Choroid plexus epithelial cell (primary cell): ENCODE results near the gene MRAS.

ENCODE experiments used
- DNase-seq: peaks from one replicate; pipeline ENCODE4 v3.0.0-alpha.2; 2010; ENCODE audit warnings: low read depth
- H3K4me3 ChIP-seq: 2 replicates; pipeline ENCODE4 v1.5.1; 2011; ENCODE audit warnings: low read depth, mild to moderate bottlenecking, control low read depth, low read length, moderate library complexity
- TF ChIP-seq, protein P1 (sequence below): conservative IDR thresholded peaks from 2 replicates; pipeline ENCODE4 v1.5.1; 2011; ENCODE audit warnings: low read depth, mild to moderate bottlenecking, control low read depth, inconsistent platforms, low read length, moderate library complexity

The MRAS gene

DNA sequence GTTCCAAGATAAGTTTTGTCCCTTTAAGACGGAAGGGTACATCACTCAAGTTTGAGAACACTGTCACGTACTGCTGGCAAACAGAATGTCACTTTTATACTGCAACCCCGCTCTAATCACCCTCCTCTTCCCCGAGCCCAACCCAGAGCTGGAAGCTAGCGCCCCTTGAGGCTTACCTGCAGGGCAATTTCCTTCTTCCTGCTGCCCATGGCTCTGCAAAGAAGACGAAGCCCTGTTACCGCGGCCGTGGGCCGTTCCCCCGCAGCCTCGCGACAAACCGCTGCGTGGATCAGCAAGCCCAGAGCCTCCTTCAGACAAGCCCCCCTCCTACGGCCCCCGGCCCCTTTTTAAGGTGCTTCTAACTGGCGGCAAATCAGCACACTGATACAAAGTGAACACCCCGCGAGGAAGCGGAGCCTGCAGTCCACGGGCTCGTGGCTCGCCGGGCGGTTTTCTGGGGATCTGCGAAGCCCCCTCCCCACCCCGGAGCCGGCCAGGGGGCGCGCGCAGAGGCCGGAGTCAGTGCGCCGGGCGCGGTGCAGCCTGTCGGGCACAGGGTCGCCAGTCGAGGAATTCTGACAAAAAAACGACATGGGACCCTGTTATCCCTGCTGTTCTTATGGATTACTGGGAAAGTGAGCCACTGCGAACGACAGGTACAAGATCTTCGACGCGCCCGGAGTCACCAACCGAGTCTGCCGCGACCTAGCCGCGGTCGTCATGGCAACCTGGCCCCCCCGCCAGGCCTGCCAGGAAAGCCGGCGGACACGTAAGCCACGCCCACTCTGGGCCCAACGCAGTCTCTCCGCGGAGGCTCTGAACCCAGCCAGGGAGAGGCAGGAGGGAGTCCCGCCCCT lies 19.0 kb upstream of the MRAS start, which contains the start of gene NME9:
TSS of gene NME9 (minus strand) at position 725 of the 857 bp plus-strand sequence. CDS start at position 209, 516 bp downstream.
- peak; percentile 85 for DNase-seq
- H3K4me3 ChIP-seq: peak within 1 kb of the TSS; percentile 66
- TF ChIP-seq, protein P1, sequence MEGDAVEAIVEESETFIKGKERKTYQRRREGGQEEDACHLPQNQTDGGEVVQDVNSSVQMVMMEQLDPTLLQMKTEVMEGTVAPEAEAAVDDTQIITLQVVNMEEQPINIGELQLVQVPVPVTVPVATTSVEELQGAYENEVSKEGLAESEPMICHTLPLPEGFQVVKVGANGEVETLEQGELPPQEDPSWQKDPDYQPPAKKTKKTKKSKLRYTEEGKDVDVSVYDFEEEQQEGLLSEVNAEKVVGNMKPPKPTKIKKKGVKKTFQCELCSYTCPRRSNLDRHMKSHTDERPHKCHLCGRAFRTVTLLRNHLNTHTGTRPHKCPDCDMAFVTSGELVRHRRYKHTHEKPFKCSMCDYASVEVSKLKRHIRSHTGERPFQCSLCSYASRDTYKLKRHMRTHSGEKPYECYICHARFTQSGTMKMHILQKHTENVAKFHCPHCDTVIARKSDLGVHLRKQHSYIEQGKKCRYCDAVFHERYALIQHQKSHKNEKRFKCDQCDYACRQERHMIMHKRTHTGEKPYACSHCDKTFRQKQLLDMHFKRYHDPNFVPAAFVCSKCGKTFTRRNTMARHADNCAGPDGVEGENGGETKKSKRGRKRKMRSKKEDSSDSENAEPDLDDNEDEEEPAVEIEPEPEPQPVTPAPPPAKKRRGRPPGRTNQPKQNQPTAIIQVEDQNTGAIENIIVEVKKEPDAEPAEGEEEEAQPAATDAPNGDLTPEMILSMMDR: peak; percentile 85

DNA sequence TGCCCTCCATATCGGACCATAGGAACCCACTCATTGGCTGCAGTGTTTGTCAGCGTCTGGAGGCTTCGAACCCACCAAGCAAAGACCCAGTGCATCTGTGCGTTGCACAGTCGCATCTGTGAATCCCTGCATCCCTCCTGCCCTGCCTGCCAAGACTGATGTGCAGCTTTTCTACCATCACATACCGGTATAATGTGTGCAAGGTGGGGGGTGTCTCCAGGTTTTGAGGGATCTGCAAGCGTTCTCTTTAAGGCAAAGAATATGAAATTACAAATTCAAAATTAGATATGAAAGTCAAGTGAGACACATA lies 18.4 kb upstream of the MRAS start:
- H3K4me3 ChIP-seq: peak overlapping the region; percentile 66
- DNase-seq: no peak
- TF ChIP-seq, protein P1: no peak

DNA sequence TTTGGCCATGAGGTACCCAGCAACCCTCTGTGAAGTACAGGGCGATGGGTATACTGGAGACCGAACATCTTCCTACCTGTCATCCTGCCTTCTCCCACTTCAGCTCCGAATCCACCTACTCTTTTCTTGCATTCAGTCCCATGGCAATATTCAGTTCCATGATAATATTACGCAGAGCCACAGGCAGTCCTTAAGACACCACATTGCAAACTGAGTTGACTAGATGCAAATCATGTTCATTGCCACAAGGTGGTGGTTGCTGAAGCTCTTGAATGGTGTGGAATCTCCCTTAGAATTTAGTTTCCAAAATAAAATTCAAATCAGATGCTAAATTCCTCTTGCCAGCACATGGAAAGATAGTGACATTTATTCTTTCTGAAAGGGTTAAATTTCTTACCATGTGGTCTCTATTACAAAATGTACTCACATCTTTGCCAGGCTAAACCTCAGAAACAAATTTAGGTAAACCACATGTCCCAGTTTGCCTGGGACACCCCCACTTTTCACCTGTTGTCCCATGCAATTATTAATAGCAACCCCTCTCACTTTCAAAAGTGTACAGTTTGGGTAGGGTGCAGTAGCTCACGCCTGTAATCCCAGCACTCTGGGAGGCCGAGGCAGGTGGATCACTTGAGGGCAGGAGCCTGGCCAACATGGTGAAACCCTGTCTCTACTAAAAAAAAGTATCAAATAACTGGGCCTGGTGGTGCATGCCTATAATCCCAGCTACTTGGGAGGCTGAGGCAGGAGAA lies 17.1 kb upstream of the MRAS start:
- TF ChIP-seq, protein P1: peak; percentile 53

DNA sequence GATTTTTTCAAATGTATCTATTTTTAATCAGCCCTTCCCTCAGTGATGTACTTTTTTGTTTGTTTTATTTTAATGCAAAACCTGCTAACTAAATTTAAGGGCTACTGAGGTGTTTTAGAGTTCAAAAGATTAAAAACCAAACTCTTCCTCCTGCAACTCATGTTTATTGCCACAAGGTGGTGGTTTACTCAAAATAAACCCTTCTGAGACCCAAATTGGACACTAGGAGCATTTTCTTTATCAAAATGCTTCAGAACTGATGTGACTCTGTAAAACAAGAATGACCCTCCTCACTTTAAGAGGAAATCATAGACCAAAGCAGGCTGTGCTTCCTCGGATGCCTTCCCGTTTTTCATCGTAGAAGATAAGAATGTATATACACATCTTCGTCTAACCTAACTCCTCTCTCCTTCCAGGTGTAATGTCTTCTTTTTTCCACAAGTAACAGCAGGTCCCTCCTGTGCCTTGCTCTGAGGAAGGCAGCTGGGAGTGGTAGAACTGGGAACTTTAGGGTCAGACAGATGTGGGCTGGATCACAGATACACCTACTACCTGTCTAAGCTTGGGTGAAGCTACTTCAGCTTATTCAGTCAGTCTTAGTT lies 15.8 kb upstream of the MRAS start:
- no peak overlapping the region for H3K4me3 ChIP-seq
- peak; percentile 75 for DNase-seq
- TF ChIP-seq, protein P1: peak; percentile 66

More for the DNA sequence above, 17.1 kb upstream of the MRAS start:
- no peak overlapping the region for H3K4me3 ChIP-seq
- DNase-seq: peak; percentile 67

DNA sequence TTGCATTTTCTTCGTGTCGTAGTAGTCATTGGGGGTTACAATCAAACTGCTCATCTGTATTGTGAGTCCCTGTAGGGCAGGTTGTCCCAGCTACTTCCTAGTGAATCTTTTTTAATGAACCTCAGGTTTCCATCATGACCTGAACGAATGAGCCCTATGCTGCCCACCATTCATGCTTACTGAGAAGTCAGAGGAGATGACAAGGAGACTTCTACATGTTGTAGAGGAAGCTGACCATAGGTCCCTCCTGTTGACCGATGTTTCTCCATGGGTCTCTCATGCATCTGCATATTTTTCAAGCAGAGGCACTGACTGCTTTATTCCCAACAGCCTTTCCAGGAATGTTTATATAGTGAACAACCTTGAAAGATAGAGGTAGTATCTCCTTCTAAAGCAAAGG lies 13.8 kb upstream of the MRAS start:
- TF ChIP-seq, protein P1: no peak
- H3K4me3 ChIP-seq: no peak overlapping the region
- no peak for DNase-seq

DNA sequence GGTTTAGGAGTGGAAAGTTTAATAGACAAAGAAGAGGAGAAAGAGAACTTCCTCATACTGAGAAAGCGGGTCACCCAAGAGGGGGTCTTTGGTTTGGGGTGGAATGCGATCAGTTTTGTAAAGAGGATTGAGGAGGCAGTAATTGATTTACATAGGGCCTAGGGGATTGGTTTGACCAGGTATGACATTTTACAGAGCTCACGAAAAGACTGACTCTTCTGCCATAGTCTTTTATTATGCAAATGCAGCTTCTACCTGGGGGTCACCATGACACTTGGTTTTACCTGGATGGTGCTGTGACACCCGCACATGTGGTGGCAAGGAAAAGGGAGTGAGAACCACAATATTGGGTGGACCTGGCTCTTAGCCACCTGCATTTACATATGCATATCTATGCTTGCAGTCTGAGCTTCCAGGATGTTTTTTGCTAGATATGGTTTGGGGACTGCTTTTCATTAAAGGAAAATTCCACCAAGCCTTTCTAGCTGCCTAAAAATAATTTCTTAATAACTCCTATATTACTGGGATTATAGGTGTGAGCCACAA lies 11.9 kb upstream of the MRAS start:
- H3K4me3 ChIP-seq: no peak overlapping the region
- TF ChIP-seq, protein P1: no peak
- DNase-seq: no peak
